Mucosa of descending colon (tissue), 3 donors: Measurements from ENCODE around the gene HORMAD2. TPM values are rescaled to one million over a fixed set of nuclear protein-coding genes. Genes with fewer than 3 reads are reported as not detected.

Source experiments
- ATAC-seq: fragments of 200-7000 bp; cut with Tn5 transposase; one replicate; pipeline ENCODE4 v1.9.1; 2020; ENCODE audit warnings: mild to moderate bottlenecking, moderate library complexity
- DNase-seq, 3 donors: peaks; one replicate each; pipeline ENCODE4 v3.0.0-alpha.2; 2020
- H3K36me3 ChIP-seq: fragments of 200-600 bp; one replicate; pipeline ENCODE4 v1.8.0; 2021; ENCODE audit warnings: low read depth, mild to moderate bottlenecking
- H3K4me1 ChIP-seq: fragments of 200-600 bp; one replicate; pipeline ENCODE4 v1.8.0; 2021; ENCODE audit warnings: low read depth, mild to moderate bottlenecking
- H3K4me3 ChIP-seq: fragments of 200-600 bp; one replicate; pipeline ENCODE4 v1.8.0; 2021; ENCODE audit warnings: mild to moderate bottlenecking
- H3K9me3 ChIP-seq: fragments of 200-600 bp; one replicate; pipeline ENCODE4 v1.8.0; 2021; ENCODE audit warnings: mild to moderate bottlenecking
- CTCF ChIP-seq: fragments of 200-600 bp; IDR thresholded peaks from one replicate; pipeline ENCODE4 v1.8.0; 2022; ENCODE audit warnings: antibody characterized with exemption, mild to moderate bottlenecking
- intact Hi-C, 2 donors: fragments of 100-400 bp; cut with DNase I in 1 of 2; cut with micrococcal nuclease in 1 of 2; formaldehyde crosslinking; loops; one replicate each; pipeline versions ENCODE4 v1.11.0 to v1.11.1; 2022; cut with DNase I, micrococcal nuclease
- total RNA-seq, 3 donors: library from RNA; stranded (reverse); fragmentation: NEBNext Ultra II Directional in 2 of 3; extraction: Animal tissue kit (Norgen Biotek cat#: 25700) in 2 of 3; gene quantifications; one replicate each; pipeline versions ENCODE4 v1.2.1 to v1.2.4, GENCODE V29; 2021 to 2023
- donor health status: DM: no; HTN: no; CAD: no; lungs with moderate emphysema.
- donor health status: DM: no; HTN: no; CAD: no.
- donor health status: DM: no; HTN: yes; CAD: no.

Gene HORMAD2
- total RNA-seq, 3 donors from 2014 or later, result not detected

GRCh38 chr22:30036656-30037055, 43.6 kb upstream of the HORMAD2 start:
- Histone ChIP-seq H3K36me3 (peaks cover 2% of the 10 kb centered on the region), H3K4me3 (no peak overlapping the region), H3K4me1 (no peaks in the 10 kb centered on the region), H3K9me3 (no peaks in the 10 kb centered on the region)
- no peak for TF ChIP-seq CTCF
- peak; percentile 87 for ATAC-seq
- intact Hi-C loops, result no loop called here
- no peak for DNase-seq

- no peaks in the 10 kb centered on the region for H3K9me3 ChIP-seq
Measured at GRCh38 chr22:30038219-30038618, 42.0 kb upstream of the HORMAD2 start.

GRCh38 chr22:30040499-30041260, 39.6 kb upstream of the HORMAD2 start:
- H3K36me3 ChIP-seq, result peaks cover 2% of the 10 kb centered on the region
- ATAC-seq (no peak), DNase-seq (no peak)
- H3K4me1 ChIP-seq, result peaks cover 15% of the 10 kb centered on the region
- H3K4me3 ChIP-seq, result no peak overlapping the region
- intact Hi-C loops, result no loop called here
- no peak for TF ChIP-seq CTCF
- H3K9me3 ChIP-seq, result no peaks in the 10 kb centered on the region

More at GRCh38 chr22:30038219-30038618, 42.0 kb upstream of the HORMAD2 start:
- peak in 1 of 3 donors; percentile 39 for DNase-seq
- intact Hi-C loops, result no loop called here
- no peak for TF ChIP-seq CTCF
- peaks cover 1% of the 10 kb centered on the region for H3K4me1 ChIP-seq
- peak; percentile 15 for ATAC-seq
- peaks cover 2% of the 10 kb centered on the region for H3K36me3 ChIP-seq
- H3K4me3 ChIP-seq, result no peak overlapping the region

- ATAC-seq (no peak), DNase-seq (no peak)
- H3K4me3 ChIP-seq, result no peak overlapping the region
- H3K36me3 ChIP-seq, result peaks cover 2% of the 10 kb centered on the region
- no peak for TF ChIP-seq CTCF
- H3K9me3 ChIP-seq, result no peaks in the 10 kb centered on the region
- peaks cover 15% of the 10 kb centered on the region for H3K4me1 ChIP-seq
- intact Hi-C loops, result no loop called here
Measured at GRCh38 chr22:30041475-30041874, 38.8 kb upstream of the HORMAD2 start.

- ATAC-seq (no peak), DNase-seq (no peak)
- Histone ChIP-seq H3K9me3 (no peaks in the 10 kb centered on the region), H3K4me3 (no peak overlapping the region), H3K36me3 (peaks cover 2% of the 10 kb centered on the region), H3K4me1 (peaks cover 15% of the 10 kb centered on the region)
- intact Hi-C loops, result no loop called here
- no peak for TF ChIP-seq CTCF
Measured at GRCh38 chr22:30041881-30042280, 38.4 kb upstream of the HORMAD2 start.
